ENCODE results near the gene ZNRF1. TPM values are rescaled to one million over a fixed set of nuclear protein-coding genes. Genes with fewer than 3 reads are reported as not detected.

The ZNRF1 gene
- total RNA-seq, 1 donor from 2014 or later: 10.8 TPM

DNA sequence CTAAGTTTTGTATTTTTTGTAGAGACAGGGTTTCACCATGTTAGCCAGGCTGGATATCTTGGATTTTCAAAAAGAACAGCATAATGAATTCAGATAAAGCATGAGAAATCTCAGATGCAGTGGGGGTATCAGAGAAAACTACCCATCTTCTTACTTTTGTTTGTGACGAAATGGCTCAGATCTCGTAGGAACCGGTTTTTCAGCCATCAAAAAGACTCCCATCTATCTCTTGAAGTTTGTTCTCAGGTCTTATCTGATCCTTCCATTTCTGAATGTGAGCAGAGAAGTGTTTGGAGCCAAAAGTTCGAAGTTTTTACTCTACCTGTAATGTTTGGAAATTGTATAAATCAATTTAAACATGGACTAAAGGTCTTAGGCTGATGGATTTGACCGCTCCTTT lies 60.6 kb downstream of the ZNRF1 start:
- Histone ChIP-seq H3K36me3 (ENCODE audit: control insufficient read depth, insufficient read depth, low read length) (no peaks in the 10 kb centered on the region), H3K4me3 (ENCODE audit: low read depth, low read length) (no peak overlapping the region), H3K27me3 (ENCODE audit: control insufficient read depth, insufficient read depth, low read length) (no peaks in the 10 kb centered on the region)
- DNase-seq (ENCODE audit: low read depth): no peak
- no peak for TF ChIP-seq CTCF (IDR thresholded peaks at IDR 0.05; ENCODE audit: insufficient read depth, low read length, severe bottlenecking)
- FAIRE-seq: no peak

DNA sequence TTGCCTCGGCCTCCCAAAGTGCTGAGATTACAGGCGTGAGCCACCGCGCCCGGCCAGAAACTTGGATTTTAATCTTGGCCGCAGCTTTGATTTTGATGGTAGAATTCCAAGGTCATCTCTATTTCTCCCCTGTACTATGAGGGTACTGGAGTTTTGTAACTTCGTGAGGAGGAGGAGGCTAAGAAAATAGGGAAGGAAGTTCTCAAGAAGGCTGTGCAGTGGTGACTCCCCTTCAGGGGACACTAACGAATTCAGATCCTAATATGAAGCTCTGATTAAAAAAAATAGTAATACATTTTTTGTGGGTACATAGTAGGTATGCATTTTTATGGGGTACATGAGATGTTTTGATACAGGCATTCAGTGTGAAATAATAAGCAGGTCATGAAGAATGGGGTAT lies 61.9 kb downstream of the ZNRF1 start:
- Histone ChIP-seq H3K4me3 (ENCODE audit: low read depth, low read length) (no peak overlapping the region), H3K27me3 (ENCODE audit: control insufficient read depth, insufficient read depth, low read length) (no peaks in the 10 kb centered on the region), H3K36me3 (ENCODE audit: control insufficient read depth, insufficient read depth, low read length) (no peaks in the 10 kb centered on the region)
- no peak for DNase-seq (ENCODE audit: low read depth)
- no peak for TF ChIP-seq CTCF (IDR thresholded peaks at IDR 0.05; ENCODE audit: insufficient read depth, low read length, severe bottlenecking)
- no peak for FAIRE-seq

DNA sequence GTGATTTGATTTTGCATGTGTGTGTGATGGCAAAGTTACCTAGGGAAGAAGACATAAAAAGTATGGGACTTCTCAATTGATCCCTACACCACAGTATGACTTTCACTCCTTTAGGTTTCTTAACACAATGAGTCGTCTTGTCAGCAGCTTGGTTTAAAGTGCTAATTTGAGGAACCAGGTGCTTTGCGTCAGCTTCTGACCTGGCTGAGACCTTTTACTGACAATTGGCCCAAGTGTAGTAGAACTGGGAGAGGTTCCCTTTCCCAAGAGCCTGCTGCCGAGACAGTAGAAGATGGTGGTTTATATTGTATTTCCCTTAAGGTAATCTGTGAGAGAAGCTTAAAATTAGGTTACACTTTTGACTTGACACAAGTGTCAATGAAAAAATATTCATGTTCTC lies 62.8 kb downstream of the ZNRF1 start:
- no peaks in the 10 kb centered on the region for H3K27me3 ChIP-seq (ENCODE audit: control insufficient read depth, insufficient read depth, low read length)
- no peak for FAIRE-seq
- no peak for DNase-seq (ENCODE audit: low read depth)
- no peaks in the 10 kb centered on the region for H3K36me3 ChIP-seq (ENCODE audit: control insufficient read depth, insufficient read depth, low read length)
- no peak for TF ChIP-seq CTCF (IDR thresholded peaks at IDR 0.05; ENCODE audit: insufficient read depth, low read length, severe bottlenecking)
- H3K4me3 ChIP-seq (ENCODE audit: low read depth, low read length): no peak overlapping the region

DNA sequence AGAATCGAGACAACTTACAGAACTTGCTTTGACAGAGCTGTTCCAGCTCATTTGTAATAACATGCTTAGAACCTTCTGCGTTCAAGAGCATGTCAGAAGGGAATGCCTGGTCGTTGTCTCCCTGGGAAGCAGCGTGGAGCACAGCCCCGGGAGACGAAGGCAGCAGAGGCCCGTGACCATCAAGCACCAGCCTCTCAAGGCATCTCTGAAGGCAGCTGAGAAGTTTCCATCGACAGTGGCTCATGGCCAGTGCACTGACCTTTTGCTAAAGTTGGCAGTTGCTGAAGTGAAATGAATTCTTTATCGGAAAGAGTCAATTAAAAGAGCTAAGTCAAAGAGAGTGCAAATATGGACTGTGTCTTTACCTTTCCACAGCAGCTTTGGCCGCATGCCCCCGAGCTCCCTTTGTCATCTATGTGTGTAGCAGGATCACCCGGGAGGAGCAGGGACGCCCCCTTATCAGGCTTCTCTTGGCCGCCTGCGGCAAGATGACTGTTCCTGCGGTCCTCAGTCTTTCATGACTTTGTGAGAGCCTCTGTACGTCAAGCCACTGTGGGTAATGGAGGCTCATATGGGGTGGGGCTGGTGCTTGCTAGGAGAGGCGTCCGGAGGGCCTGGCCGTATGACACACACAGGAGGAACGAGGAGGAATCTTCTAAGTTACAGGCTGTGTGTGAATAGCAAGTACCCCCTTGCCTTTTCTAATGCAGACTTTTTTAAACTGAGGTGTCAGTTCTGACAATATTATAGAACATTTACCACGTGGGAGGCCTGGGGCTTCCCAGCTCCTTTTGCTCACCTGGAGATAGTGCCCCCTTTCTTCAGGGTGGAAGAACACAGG lies 63.5 kb downstream of the ZNRF1 start:
- no peak for TF ChIP-seq CTCF (IDR thresholded peaks at IDR 0.05; ENCODE audit: insufficient read depth, low read length, severe bottlenecking)
- Histone ChIP-seq H3K36me3 (ENCODE audit: control insufficient read depth, insufficient read depth, low read length) (no peaks in the 10 kb centered on the region), H3K27me3 (ENCODE audit: control insufficient read depth, insufficient read depth, low read length) (no peaks in the 10 kb centered on the region), H3K4me3 (ENCODE audit: low read depth, low read length) (no peak overlapping the region)
- DNase-seq (ENCODE audit: low read depth) (no peak), FAIRE-seq (no peak)

DNA sequence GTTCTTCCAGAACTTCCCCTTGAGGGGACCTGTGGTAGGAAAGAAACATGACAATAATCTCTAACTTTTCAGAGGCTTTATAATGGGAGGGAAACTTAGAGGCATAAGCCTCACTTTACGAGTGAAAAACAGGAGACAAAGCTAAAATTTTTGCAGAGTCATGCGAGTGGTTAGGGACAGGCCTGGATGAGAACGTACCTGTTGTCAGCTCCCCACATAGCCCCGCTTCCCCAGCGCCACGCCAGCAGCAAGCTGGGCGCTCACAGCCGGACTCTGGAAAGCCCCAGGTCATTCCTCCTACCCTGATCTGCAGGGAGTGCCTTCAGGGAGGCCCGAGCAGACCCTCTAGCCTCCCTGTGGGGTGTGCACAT lies 64.1 kb downstream of the ZNRF1 start:
- Histone ChIP-seq H3K4me3 (ENCODE audit: low read depth, low read length) (no peak overlapping the region), H3K27me3 (ENCODE audit: control insufficient read depth, insufficient read depth, low read length) (no peaks in the 10 kb centered on the region), H3K36me3 (ENCODE audit: control insufficient read depth, insufficient read depth, low read length) (no peaks in the 10 kb centered on the region)
- FAIRE-seq (no peak), DNase-seq (ENCODE audit: low read depth) (no peak)
- TF ChIP-seq CTCF (IDR thresholded peaks at IDR 0.05; ENCODE audit: insufficient read depth, low read length, severe bottlenecking): no peak

Data from bronchial epithelial cell (primary cell).